Stimulated activated CD8-positive, alpha-beta memory T cell treated with anti-CD3 and anti-CD28 coated beads, Interleukin-12 subunit alpha, Interleukin-12 subunit beta, amount 100 ng/mL, for 4 hours (primary cell): ENCODE data around the gene COL6A6.

Source experiments
- DNase-seq: peaks from one replicate; pipeline ENCODE4 v3.0.0-alpha.2; 2020; ENCODE audit warnings: low read depth

COL6A6 gene

DNA sequence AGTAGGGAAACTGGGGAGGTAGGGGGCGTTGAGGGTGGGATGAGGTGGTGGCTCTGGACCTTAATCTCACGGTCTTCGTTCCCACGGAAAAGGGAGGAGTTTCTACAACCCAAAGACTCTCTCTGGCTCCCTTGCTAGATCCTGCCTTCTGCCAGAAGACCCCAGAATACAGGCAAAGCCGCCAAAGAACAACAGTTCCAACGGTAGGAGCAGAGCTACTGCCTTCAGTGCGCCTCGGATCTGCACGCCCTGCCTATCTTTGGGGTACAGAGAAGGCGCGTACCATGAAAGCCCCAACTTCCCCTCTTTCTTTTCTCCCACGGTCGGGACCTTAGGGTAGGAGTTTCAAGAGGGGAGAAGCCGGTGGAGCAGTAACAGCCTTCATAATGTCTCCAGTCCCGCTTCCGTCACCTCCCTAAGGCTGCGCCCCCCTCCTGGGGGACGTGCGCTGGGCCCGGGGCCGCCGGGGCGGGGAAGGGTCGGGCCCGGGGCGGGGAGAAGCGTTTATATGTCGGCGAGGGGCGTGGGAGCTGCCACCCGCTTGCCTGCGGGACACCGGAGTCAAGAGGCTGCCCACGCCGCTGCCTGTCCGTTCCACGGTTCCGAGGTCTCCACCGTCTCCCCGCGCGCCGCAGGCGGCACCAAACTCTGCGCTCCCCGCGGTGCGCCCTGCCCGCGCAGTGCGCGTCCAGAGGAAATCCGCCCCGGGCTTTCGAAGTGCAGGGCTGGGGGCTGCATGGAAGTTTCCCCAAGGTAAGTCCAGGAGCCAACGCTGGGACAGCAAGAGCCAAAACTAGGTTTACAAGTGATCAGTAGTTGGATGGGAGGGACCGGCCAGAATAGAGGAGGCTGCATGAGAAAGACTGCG lies at the start of gene COL6A6:
TSS of gene COL6A6 (plus strand) at position 533 of the 868 bp plus-strand sequence. CDS start 43,188 bp downstream, outside the sequence.
- DNase-seq = no peak

- DNase-seq = no peak
Measured at GRCh38 chr3:130468311-130468710, 48.7 kb upstream of the COL6A6 start.

DNA sequence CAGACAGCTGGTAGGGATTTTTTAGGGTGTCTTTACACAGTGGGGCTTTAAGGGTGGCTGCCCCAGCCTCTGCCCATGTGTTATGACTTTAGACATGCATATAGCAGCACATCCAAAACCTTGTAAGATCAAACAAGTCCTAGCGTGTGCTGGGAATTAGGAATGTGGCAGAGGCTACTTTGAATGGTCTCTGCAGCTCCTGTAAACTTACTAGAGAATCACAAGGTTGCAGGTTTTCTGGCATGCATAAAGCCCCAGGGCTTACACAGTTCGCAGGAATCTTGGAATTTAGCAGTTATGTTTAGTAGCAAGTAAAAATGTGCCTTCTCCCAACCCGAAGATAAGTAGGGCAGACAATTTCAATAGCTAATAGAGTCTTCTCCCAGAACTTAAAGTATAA lies 46.9 kb upstream of the COL6A6 start:
- DNase-seq = no peak

DNA sequence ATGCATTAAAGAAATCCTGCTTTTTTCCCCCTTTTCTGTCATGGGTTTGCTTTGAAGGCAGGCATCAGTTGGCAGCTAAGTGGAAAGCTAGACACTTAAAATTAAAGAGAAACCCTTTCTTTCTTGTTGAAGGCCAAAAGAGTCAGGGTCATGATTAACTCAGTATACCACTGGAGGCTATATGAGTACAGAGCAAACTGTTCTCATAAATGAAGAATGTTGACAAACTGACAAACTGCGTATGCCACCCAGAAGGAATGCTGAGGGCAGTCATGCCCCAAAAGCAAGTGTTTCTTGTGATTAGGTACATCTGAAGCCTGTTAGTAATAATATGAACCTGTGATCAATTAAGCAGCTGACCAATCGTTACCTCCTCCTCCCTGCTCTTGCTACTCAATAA lies 43.6 kb upstream of the COL6A6 start:
- no peak for DNase-seq

- no peak for DNase-seq
Measured at GRCh38 chr3:130480736-130481135, 36.2 kb upstream of the COL6A6 start.

- no peak for DNase-seq
Measured at GRCh38 chr3:130488288-130488687, 28.7 kb upstream of the COL6A6 start.

DNA sequence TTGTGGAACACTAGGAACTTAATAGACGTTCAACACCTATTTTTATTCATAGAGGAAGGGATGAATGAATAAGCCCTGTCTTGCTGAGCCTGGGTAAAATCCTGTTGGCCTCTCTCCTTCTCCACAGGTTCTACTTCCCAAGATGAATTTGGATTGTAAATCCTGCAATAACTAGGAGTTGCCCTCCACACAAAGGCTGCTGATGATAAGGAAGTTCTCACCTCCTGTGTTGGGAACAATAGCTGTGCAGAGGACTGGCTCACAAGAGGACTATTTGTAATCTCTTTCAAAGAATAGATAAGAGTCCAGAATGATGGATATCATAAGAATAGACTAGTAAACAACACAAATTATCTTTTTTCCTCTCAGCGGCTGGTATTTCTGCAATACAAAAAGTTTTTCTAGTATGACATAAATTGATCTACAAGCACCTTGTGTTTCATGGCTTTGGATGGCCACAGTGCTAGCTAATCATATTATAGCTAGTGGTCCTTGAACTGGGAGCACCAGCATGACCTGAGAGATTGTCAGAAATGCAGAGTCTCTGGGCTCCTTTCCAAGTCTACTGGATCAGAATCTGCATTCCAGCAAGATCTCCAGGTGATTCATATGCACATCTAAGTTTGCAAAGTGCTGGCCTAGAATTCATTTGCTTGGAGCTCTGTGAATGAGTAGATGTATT lies 28.1 kb upstream of the COL6A6 start:
- no peak for DNase-seq

DNA sequence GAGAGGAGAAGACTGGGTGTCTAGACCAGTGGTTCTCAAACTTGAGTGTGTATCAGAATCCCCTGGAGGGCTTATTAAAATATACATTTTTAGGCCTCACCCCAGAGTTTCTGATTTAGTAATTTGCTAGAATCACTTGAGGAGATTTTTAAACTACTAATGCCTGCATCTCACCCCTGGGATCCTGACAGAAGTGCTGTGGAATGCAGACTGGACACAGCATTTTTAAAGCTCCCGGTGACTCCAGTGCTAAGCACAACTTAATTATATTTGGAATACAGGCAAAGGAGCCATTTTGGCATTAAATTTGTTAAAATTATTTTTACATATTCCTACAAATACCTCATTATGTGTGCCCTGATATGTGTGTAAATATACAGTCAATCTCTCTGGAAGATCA lies 26.7 kb upstream of the COL6A6 start:
- DNase-seq = no peak

GRCh38 chr3:130491431-130491830 lies 25.5 kb upstream of the COL6A6 start:
- DNase-seq = no peak

DNA sequence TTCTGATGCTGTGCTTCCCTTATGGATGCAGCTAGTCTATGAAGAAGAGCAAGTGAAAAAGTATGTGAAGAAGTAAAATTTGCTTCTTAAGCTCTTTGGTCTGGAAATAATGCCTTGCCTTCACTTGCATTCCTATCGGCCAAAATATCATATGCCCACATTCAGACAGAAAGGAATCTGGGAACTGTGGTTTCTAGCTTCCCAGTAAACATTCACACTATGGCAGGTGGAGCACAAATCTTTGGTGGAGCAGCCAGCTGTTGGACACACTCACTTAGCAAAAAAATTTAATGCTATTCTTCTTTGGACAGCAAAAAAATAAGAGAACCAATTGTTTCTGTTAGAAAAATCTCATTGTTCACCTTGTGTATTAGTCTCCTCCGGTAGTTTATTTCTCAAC lies 12.3 kb upstream of the COL6A6 start:
- DNase-seq = no peak

GRCh38 chr3:130506031-130506430 lies 10.9 kb upstream of the COL6A6 start:
- no peak for DNase-seq

DNA sequence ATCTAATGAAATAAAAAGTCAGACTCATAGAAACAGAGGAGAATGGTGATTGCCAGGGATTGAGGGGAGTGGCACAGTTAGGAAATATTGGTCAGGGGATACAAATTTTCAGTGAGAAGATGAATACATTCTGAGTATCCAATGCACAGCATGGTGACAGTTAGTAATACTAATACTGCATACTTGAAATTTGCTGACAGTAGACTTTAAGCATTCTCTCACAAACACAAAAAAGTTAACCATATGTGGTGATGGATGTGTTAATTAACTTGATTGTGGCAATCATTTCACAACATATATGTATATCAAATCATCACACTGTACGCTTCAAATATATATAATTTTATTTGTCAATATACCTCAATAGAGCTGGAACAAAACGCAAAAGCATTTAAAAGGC lies 9.2 kb upstream of the COL6A6 start:
- no peak for DNase-seq

GRCh38 chr3:130509008-130509407 lies 8.0 kb upstream of the COL6A6 start:
- DNase-seq = no peak

GRCh38 chr3:130514681-130515080 lies 2.3 kb upstream of the COL6A6 start:
- DNase-seq = no peak

- DNase-seq = no peak
Measured at GRCh38 chr3:130515755-130516154, 1.2 kb upstream of the COL6A6 start.

DNA sequence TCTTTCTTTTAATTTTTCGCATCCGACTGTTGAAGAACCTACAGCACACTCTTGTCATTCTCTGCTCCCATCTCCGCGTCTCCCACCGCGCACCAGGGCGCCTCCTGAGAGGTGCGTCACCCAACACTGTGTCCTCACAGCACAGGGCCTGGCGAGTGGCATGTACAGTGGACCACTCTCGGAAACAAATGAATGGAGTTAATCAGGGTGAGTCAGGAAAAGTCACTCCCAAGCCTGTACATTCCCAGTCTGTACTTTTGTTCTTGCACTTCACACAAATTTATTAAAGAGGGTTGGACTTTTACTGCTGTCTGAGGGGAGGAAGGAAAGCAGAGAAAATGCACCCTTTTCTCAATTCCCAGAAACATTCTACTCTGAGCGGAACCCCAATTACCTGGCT lies 625 bp downstream of the COL6A6 start:
- no peak for DNase-seq

GRCh38 chr3:130519754-130520153 lies 2.8 kb downstream of the COL6A6 start:
- no peak for DNase-seq

DNA sequence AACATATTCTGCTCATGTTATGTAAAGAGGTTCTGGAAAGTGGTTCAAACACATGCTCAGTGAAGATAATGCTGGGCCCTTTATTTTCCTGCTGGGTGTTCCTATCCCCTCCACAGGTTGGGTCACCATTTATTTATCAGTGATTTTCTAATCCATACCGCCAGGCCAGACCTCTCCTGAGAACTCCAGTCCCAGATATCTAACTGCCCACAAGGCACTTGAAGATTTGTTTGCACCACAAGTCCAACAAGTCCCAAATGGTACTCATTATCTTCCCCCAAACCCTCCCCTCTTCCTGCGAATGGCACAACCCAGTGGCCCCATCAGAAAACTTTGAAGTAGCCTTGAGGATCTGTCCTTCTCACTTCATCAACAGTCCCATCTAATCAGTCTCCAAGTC lies 5.4 kb downstream of the COL6A6 start:
- no peak for DNase-seq

GRCh38 chr3:130527426-130527825 lies 10.4 kb downstream of the COL6A6 start:
- DNase-seq = no peak

- no peak for DNase-seq
Measured at GRCh38 chr3:130528120-130528519, 11.1 kb downstream of the COL6A6 start.

GRCh38 chr3:130529486-130530215 lies 12.7 kb downstream of the COL6A6 start:
- DNase-seq = no peak

GRCh38 chr3:130533247-130533646 lies 16.3 kb downstream of the COL6A6 start:
- DNase-seq = no peak
